NCI-H524 (cell line): ENCODE results near the gene CALM1.

Source experiments
- DNase-seq, 2 experiments: peaks; one replicate each; lab custom pipeline; 2025; lab: John Stamatoyannopoulos, UW

Gene CALM1

GRCh38 chr14:90396341-90397339 lies at the start of gene CALM1:
CALM1 (plus strand) TSS chr14:90397029; CDS start chr14:90397231, 202 bp downstream.
- DNase-seq = peak; percentile 92 to 96

- no peak for DNase-seq
Measured at GRCh38 chr14:90348270-90348669, 48.6 kb upstream of the CALM1 start.

GRCh38 chr14:90349739-90350138 lies 47.1 kb upstream of the CALM1 start:
- no peak for DNase-seq

- DNase-seq = no peak
Measured at GRCh38 chr14:90354551-90355298, 42.1 kb upstream of the CALM1 start.

GRCh38 chr14:90355540-90356518 lies 41.0 kb upstream of the CALM1 start:
- peak in 1 of 2 experiments; percentile 43 for DNase-seq

GRCh38 chr14:90356925-90357324 lies 39.9 kb upstream of the CALM1 start:
- no peak for DNase-seq

- no peak for DNase-seq
Measured at GRCh38 chr14:90358359-90358758, 38.5 kb upstream of the CALM1 start.

GRCh38 chr14:90361865-90362557 lies 34.8 kb upstream of the CALM1 start:
- no peak for DNase-seq

- no peak for DNase-seq
Measured at GRCh38 chr14:90362558-90362896, 34.3 kb upstream of the CALM1 start.

GRCh38 chr14:90368946-90369721 lies 27.7 kb upstream of the CALM1 start:
- peak in 1 of 2 experiments; percentile 29 for DNase-seq

- DNase-seq = no peak
Measured at GRCh38 chr14:90373887-90374286, 22.9 kb upstream of the CALM1 start.

GRCh38 chr14:90374813-90375212 lies 22.0 kb upstream of the CALM1 start:
- DNase-seq = no peak

GRCh38 chr14:90375934-90376333 lies 20.9 kb upstream of the CALM1 start:
- DNase-seq = no peak

GRCh38 chr14:90378249-90378648 lies 18.6 kb upstream of the CALM1 start:
- no peak for DNase-seq

- DNase-seq = no peak
Measured at GRCh38 chr14:90379106-90379505, 17.7 kb upstream of the CALM1 start.

- peak; percentile 67 to 83 for DNase-seq
Measured at GRCh38 chr14:90381011-90381786, 15.6 kb upstream of the CALM1 start.

- peak; percentile 55 to 74 for DNase-seq
Measured at GRCh38 chr14:90381999-90382451, 14.8 kb upstream of the CALM1 start.

GRCh38 chr14:90382491-90383125 lies 14.2 kb upstream of the CALM1 start:
- DNase-seq = peak; percentile 58 to 80
